Measurements from ENCODE around the gene ALDH2. TPM values are rescaled to one million over a fixed set of nuclear protein-coding genes. Genes with fewer than 3 reads are reported as not detected.
"Not testable (repeated sequence)": the region's sequence is repeated elsewhere in the genome, so short reads cannot be mapped to it uniquely, and the experiment has no call there.

The ALDH2 gene
- total RNA-seq, 1 donor from 2014 or later = 66.4 TPM

GRCh38 chr12:111825509-111825908 is 58.8 kb downstream of the ALDH2 start:
- no peak for DNase-seq (ENCODE audit: low spot score in 2 of 2)
- Histone ChIP-seq H3K4me3 (no peak overlapping the region), H3K27ac (no peak overlapping the region), H3K9me3 (no peaks in the 10 kb centered on the region), H3K36me3 (no peaks in the 10 kb centered on the region), H3K4me1 (no peaks in the 10 kb centered on the region), H3K27me3 (no peaks in the 10 kb centered on the region)
- intact Hi-C loops (cut with DNase I) = no loop called here
- no peak for TF ChIP-seq CTCF (IDR thresholded peaks at IDR 0.05)

GRCh38 chr12:111826316-111826715 is 59.6 kb downstream of the ALDH2 start:
- Histone ChIP-seq H3K27ac (no peak overlapping the region), H3K4me1 (no peaks in the 10 kb centered on the region), H3K4me3 (no peak overlapping the region), H3K27me3 (no peaks in the 10 kb centered on the region), H3K36me3 (no peaks in the 10 kb centered on the region), H3K9me3 (no peaks in the 10 kb centered on the region)
- no peak for DNase-seq (ENCODE audit: low spot score in 2 of 2)
- intact Hi-C loops (cut with DNase I) = no loop called here
- TF ChIP-seq CTCF (IDR thresholded peaks at IDR 0.05) = no peak

GRCh38 chr12:111826992-111827391 is 60.3 kb downstream of the ALDH2 start:
- H3K9me3 ChIP-seq = no peaks in the 10 kb centered on the region
- H3K4me3 ChIP-seq = no peak overlapping the region
- no peak for DNase-seq (ENCODE audit: low spot score in 2 of 2)
- TF ChIP-seq CTCF (IDR thresholded peaks at IDR 0.05) = no peak
- intact Hi-C loops (cut with DNase I) = no loop called here
- no peak overlapping the region for H3K27ac ChIP-seq
- H3K36me3 ChIP-seq = no peaks in the 10 kb centered on the region
- no peaks in the 10 kb centered on the region for H3K4me1 ChIP-seq
- H3K27me3 ChIP-seq = no peaks in the 10 kb centered on the region

- Histone ChIP-seq H3K9me3 (no peaks in the 10 kb centered on the region), H3K4me1 (no peaks in the 10 kb centered on the region), H3K27ac (no peak overlapping the region), H3K4me3 (no peak overlapping the region), H3K36me3 (no peaks in the 10 kb centered on the region), H3K27me3 (no peaks in the 10 kb centered on the region)
- DNase-seq (ENCODE audit: low spot score in 2 of 2) = no peak
- intact Hi-C loops (cut with DNase I) = no loop called here
- no peak for TF ChIP-seq CTCF (IDR thresholded peaks at IDR 0.05)
Observed at GRCh38 chr12:111827907-111828306, 61.2 kb downstream of the ALDH2 start.

GRCh38 chr12:111828338-111828979 is 61.7 kb downstream of the ALDH2 start:
- H3K27ac ChIP-seq = no peak overlapping the region
- no peaks in the 10 kb centered on the region for H3K36me3 ChIP-seq
- no peak for TF ChIP-seq CTCF (IDR thresholded peaks at IDR 0.05)
- no peak overlapping the region for H3K4me3 ChIP-seq
- H3K9me3 ChIP-seq = no peaks in the 10 kb centered on the region
- intact Hi-C loops (cut with DNase I) = no loop called here
- no peak for DNase-seq (ENCODE audit: low spot score in 2 of 2)
- no peaks in the 10 kb centered on the region for H3K4me1 ChIP-seq
- no peaks in the 10 kb centered on the region for H3K27me3 ChIP-seq

GRCh38 chr12:111829635-111830034 is 62.9 kb downstream of the ALDH2 start:
- H3K27ac ChIP-seq; DNase-seq (ENCODE audit: low spot score in 2 of 2); H3K27me3 ChIP-seq; intact Hi-C loops (cut with DNase I); H3K36me3 ChIP-seq; H3K4me3 ChIP-seq; H3K4me1 ChIP-seq; H3K9me3 ChIP-seq: not testable (repeated sequence)

GRCh38 chr12:111834740-111835386 is 68.1 kb downstream of the ALDH2 start:
- DNase-seq (ENCODE audit: low spot score in 2 of 2); H3K27ac ChIP-seq; H3K27me3 ChIP-seq; H3K4me3 ChIP-seq; H3K9me3 ChIP-seq; H3K36me3 ChIP-seq; H3K4me1 ChIP-seq; intact Hi-C loops (cut with DNase I): not testable (repeated sequence)

GRCh38 chr12:111835531-111836181 is 68.9 kb downstream of the ALDH2 start:
- H3K27me3 ChIP-seq; H3K27ac ChIP-seq; DNase-seq (ENCODE audit: low spot score in 2 of 2); H3K9me3 ChIP-seq; intact Hi-C loops (cut with DNase I); H3K36me3 ChIP-seq; H3K4me3 ChIP-seq; H3K4me1 ChIP-seq: not testable (repeated sequence)

All from ascending aorta (tissue), 2 donors.